GM12878 (cell line): ENCODE results near the gene CCNY. TPM values are rescaled to one million over a fixed set of nuclear protein-coding genes. Genes with fewer than 3 reads are reported as not detected.

Experiments
- ATF7 ChIP-seq: fragments of 450-650 bp; IDR thresholded peaks from 2 replicates; pipeline ENCODE4 v1.6.1; 2016; ENCODE audit warnings: low read depth, mild to moderate bottlenecking
- BACH1 ChIP-seq: fragments of 450-650 bp; IDR thresholded peaks from 2 replicates; pipeline ENCODE4 v1.6.1; 2017; ENCODE audit warnings: mild to moderate bottlenecking, borderline replicate concordance
- EED ChIP-seq: sonication (generic); IDR thresholded peaks from 2 replicates; pipeline ENCODE4 v1.6.1; 2016; ENCODE audit warnings: antibody characterized with exemption, low read depth
- EGR1 ChIP-seq, 2 experiments: IDR thresholded peaks; 1 replicate in 1 of 2; 2 replicates in 1 of 2; pipeline ENCODE4 v1.6.1; 2011 to 2012; ENCODE audit warnings: low read depth in 2 of 2, low read length in 2 of 2, borderline replicate concordance in 1 of 2, mild to moderate bottlenecking in 1 of 2, moderate library complexity in 1 of 2
- ELK1 ChIP-seq: IDR thresholded peaks from 2 replicates; pipeline ENCODE4 v1.6.1; 2012; ENCODE audit warnings: low read depth, low read length, improper control_type of control experiment
- GABPA ChIP-seq: IDR thresholded peaks from 2 replicates; pipeline ENCODE4 v1.6.1; 2014; ENCODE audit warnings: antibody characterized with exemption, low read depth, mild to moderate bottlenecking, inconsistent platforms
- JUNB ChIP-seq: IDR thresholded peaks from 2 replicates; pipeline ENCODE4 v1.6.1; 2016; ENCODE audit warnings: antibody characterized with exemption, mild to moderate bottlenecking
- LARP7 ChIP-seq: fragments of 450-650 bp; IDR thresholded peaks from 2 replicates; pipeline ENCODE4 v1.6.1; 2017; ENCODE audit warnings: mild to moderate bottlenecking
- NFIC ChIP-seq: IDR thresholded peaks from 2 replicates; pipeline ENCODE4 v1.6.1; 2012; ENCODE audit warnings: low read depth, mild to moderate bottlenecking, inconsistent platforms, low read length, moderate library complexity
- NR2C1 ChIP-seq: fragments of 450-650 bp; IDR thresholded peaks from 2 replicates; pipeline ENCODE4 v1.6.1; 2017; ENCODE audit warnings: antibody characterized with exemption, mild to moderate bottlenecking, moderate library complexity
- RCOR1 ChIP-seq: conservative IDR thresholded peaks from 2 replicates; pipeline ENCODE4 v1.6.1; 2012; ENCODE audit warnings: low read depth, low read length, improper control_type of control experiment
- SMARCA5 ChIP-seq: fragments of 450-650 bp; IDR thresholded peaks from 2 replicates; pipeline ENCODE4 v1.6.1; 2017; ENCODE audit warnings: mild to moderate bottlenecking
- SMC3 ChIP-seq: IDR thresholded peaks from 2 replicates; pipeline ENCODE4 v1.6.1; 2011; ENCODE audit warnings: low read length, improper control_type of control experiment, borderline replicate concordance
- ZNF592 ChIP-seq: fragments of 450-650 bp; IDR thresholded peaks from 2 replicates; pipeline ENCODE4 v1.6.1; 2017; ENCODE audit warnings: mild to moderate bottlenecking, moderate library complexity
- polyA plus RNA-seq, 11 experiments: library from polyadenylated mRNA; depleted of rRNA in 4 of 11; unstranded in 6 of 11; stranded (reverse) in 5 of 11; fragments of >200 nt; fragmentation: Nextera tagmentation in 4 of 11; fragmentation: Illumina TruSeq in 1 of 11; extraction: Ambion mirVana in 4 of 11; extraction: Trizol in 1 of 11; gene quantifications; 1 replicate in 1 of 11; 2 replicates in 10 of 11; pipeline versions ENCODE4 v1.2.1 to v1.2.3, GENCODE V29; 2011 to 2016; ENCODE audit warnings: inconsistent platforms in 2 of 11, missing spikeins in 2 of 11, low read depth in 1 of 11
- total RNA-seq, 4 experiments: library from RNA; depleted of rRNA in 3 of 4; stranded (reverse); fragments of >200 nt in 3 of 4; fragmentation: Illumina TruSeq in 1 of 4; extraction: Trizol in 1 of 4; gene quantifications; 2 replicates each; pipeline versions ENCODE4 v1.2.1 to v1.2.3, GENCODE V29; 2013 to 2021
- TF ChIP-seq, protein P1 (sequence below): fragments of 450-650 bp; IDR thresholded peaks from 2 replicates; pipeline ENCODE4 v1.6.1; 2017; ENCODE audit warnings: mild to moderate bottlenecking, moderate library complexity
- TF ChIP-seq, protein P2 (sequence below): IDR thresholded peaks from 2 replicates; pipeline ENCODE4 v1.6.1; 2011; ENCODE audit warnings: mild to moderate bottlenecking, low read depth, low read length, moderate library complexity; ENCODE audit not compliant: insufficient replicate concordance

CCNY gene
- total and polyA plus RNA-seq, 10 of the 15 experiments (the other 5 are each of a cell fraction or from before 2014, with no cell fraction given): 3.6 to 50.0 (median 26.1) TPM

GRCh38 chr10:35379226-35380137 lies 43.2 kb downstream of the CCNY start (continued):
- TF ChIP-seq, protein P1, sequence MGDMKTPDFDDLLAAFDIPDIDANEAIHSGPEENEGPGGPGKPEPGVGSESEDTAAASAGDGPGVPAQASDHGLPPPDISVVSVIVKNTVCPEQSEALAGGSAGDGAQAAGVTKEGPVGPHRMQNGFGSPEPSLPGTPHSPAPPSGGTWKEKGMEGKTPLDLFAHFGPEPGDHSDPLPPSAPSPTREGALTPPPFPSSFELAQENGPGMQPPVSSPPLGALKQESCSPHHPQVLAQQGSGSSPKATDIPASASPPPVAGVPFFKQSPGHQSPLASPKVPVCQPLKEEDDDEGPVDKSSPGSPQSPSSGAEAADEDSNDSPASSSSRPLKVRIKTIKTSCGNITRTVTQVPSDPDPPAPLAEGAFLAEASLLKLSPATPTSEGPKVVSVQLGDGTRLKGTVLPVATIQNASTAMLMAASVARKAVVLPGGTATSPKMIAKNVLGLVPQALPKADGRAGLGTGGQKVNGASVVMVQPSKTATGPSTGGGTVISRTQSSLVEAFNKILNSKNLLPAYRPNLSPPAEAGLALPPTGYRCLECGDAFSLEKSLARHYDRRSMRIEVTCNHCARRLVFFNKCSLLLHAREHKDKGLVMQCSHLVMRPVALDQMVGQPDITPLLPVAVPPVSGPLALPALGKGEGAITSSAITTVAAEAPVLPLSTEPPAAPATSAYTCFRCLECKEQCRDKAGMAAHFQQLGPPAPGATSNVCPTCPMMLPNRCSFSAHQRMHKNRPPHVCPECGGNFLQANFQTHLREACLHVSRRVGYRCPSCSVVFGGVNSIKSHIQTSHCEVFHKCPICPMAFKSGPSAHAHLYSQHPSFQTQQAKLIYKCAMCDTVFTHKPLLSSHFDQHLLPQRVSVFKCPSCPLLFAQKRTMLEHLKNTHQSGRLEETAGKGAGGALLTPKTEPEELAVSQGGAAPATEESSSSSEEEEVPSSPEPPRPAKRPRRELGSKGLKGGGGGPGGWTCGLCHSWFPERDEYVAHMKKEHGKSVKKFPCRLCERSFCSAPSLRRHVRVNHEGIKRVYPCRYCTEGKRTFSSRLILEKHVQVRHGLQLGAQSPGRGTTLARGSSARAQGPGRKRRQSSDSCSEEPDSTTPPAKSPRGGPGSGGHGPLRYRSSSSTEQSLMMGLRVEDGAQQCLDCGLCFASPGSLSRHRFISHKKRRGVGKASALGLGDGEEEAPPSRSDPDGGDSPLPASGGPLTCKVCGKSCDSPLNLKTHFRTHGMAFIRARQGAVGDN: 0 out of 2 replicates have a peak, but pooled peaks have one; percentile 40
- no peak for TF ChIP-seq LARP7
- TF ChIP-seq ATF7: peak; percentile 86
- TF ChIP-seq BACH1: no peak
- no peak for TF ChIP-seq NR2C1
- peak; percentile 46; the same call in 1 of the 2 replicates for TF ChIP-seq SMC3
- peak; percentile 50 for TF ChIP-seq EED
- 0 out of 2 replicates have a peak, but pooled peaks have one; percentile 37 for TF ChIP-seq GABPA
- peak; percentile 50 for TF ChIP-seq JUNB
- TF ChIP-seq NFIC: peak; percentile 28; the same call in 1 of the 2 replicates
- peak in 1 of 2 experiments; percentile 15; a peak in 1 of 3 replicates for TF ChIP-seq EGR1 (IDR thresholded peaks at IDR 0.05; ENCODE audit: borderline replicate concordance in 1 of 2, low read depth in 2 of 2, low read length in 2 of 2)
- TF ChIP-seq, protein P2, sequence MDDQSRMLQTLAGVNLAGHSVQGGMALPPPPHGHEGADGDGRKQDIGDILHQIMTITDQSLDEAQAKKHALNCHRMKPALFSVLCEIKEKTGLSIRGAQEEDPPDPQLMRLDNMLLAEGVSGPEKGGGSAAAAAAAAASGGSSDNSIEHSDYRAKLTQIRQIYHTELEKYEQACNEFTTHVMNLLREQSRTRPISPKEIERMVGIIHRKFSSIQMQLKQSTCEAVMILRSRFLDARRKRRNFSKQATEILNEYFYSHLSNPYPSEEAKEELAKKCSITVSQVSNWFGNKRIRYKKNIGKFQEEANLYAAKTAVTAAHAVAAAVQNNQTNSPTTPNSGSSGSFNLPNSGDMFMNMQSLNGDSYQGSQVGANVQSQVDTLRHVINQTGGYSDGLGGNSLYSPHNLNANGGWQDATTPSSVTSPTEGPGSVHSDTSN: no peak
- no peak for TF ChIP-seq SMARCA5
- no peak for TF ChIP-seq ELK1
- TF ChIP-seq ZNF592: no peak
- TF ChIP-seq RCOR1: no peak
